ENCODE data around the gene HCFC1. TPM values are rescaled to one million over a fixed set of nuclear protein-coding genes. Genes with fewer than 3 reads are reported as not detected.

HCFC1 gene
- total and polyA plus RNA-seq, 3 donors from 2014 or later = 32.3 to 115 (median 102) TPM

- Histone ChIP-seq H3K27me3 (no peaks in the 10 kb centered on the region), H3K27ac (peak overlapping the region; percentile 45 to 63), H3K4me1 (peaks cover 14% of the 10 kb centered on the region), H3K4me3 (no peak overlapping the region), H3K36me3 (ENCODE audit: low read depth, missing control alignments) (no peaks in the 10 kb centered on the region), H3K9me3 (no peaks in the 10 kb centered on the region)
- DNase-seq = peak; percentile 78
- intact Hi-C loops (cut with DNase I; ENCODE audit: low total_unique reads) = no loop called here
- WGBS, 2 donors = 54% methylated on average over 8 of the region's 17 CpGs; no CpG with 5 or more reads in 1 of the 2 donors
- TF ChIP-seq POLR2A (IDR thresholded peaks at IDR 0.05) (no peak), CTCF (IDR thresholded peaks at IDR 0.05) (no peak)
Measured at GRCh38 chrX:154012336-154012991, 40.8 kb upstream of the HCFC1 start.

- WGBS, 2 donors = 64 to 80% methylated on average over 2 to 18 of the region's 18 CpGs
- H3K36me3 ChIP-seq (ENCODE audit: low read depth, missing control alignments) = no peaks in the 10 kb centered on the region
- peak overlapping the region in 1 of 2 donors; percentile 24 for H3K27ac ChIP-seq
Measured at GRCh38 chrX:154011376-154012335, 40.0 kb upstream of the HCFC1 start.

GRCh38 chrX:154010330-154011087 lies 38.9 kb upstream of the HCFC1 start:
- no peak for TF ChIP-seq CTCF (IDR thresholded peaks at IDR 0.05)
- TF ChIP-seq POLR2A (IDR thresholded peaks at IDR 0.05) = no peak
- WGBS, 2 donors = 64 to 70% methylated on average over 10 to 18 of the region's 18 CpGs
- H3K4me1 ChIP-seq = peaks cover 14% of the 10 kb centered on the region
- H3K4me3 ChIP-seq = no peak overlapping the region
- no peaks in the 10 kb centered on the region for H3K9me3 ChIP-seq
- H3K27me3 ChIP-seq = no peaks in the 10 kb centered on the region
- intact Hi-C loops (cut with DNase I; ENCODE audit: low total_unique reads) = no loop called here
- H3K36me3 ChIP-seq (ENCODE audit: low read depth, missing control alignments) = no peaks in the 10 kb centered on the region
- DNase-seq = peak; percentile 58
- peak overlapping the region in 1 of 2 donors; percentile 24 for H3K27ac ChIP-seq

More at GRCh38 chrX:154011376-154012335, 40.0 kb upstream of the HCFC1 start:
- TF ChIP-seq POLR2A (IDR thresholded peaks at IDR 0.05) (no peak), CTCF (IDR thresholded peaks at IDR 0.05) (no peak)
- Histone ChIP-seq H3K9me3 (no peaks in the 10 kb centered on the region), H3K27me3 (no peaks in the 10 kb centered on the region), H3K4me1 (peaks cover 14% of the 10 kb centered on the region), H3K4me3 (no peak overlapping the region)
- DNase-seq = no peak
- intact Hi-C loops (cut with DNase I; ENCODE audit: low total_unique reads) = no loop called here

- H3K4me1 ChIP-seq = peaks cover 14% of the 10 kb centered on the region
- TF ChIP-seq CTCF (IDR thresholded peaks at IDR 0.05) (no peak), POLR2A (IDR thresholded peaks at IDR 0.05) (no peak)
- no peak overlapping the region for H3K27ac ChIP-seq
- no peaks in the 10 kb centered on the region for H3K36me3 ChIP-seq (ENCODE audit: low read depth, missing control alignments)
- no peaks in the 10 kb centered on the region for H3K27me3 ChIP-seq
- H3K4me3 ChIP-seq = no peak overlapping the region
- intact Hi-C loops (cut with DNase I; ENCODE audit: low total_unique reads) = no loop called here
- DNase-seq = no peak
- H3K9me3 ChIP-seq = no peaks in the 10 kb centered on the region
- WGBS, 2 donors = 66 to 91% methylated on average over 4 of the region's 4 CpGs
Measured at GRCh38 chrX:154008521-154008920, 36.9 kb upstream of the HCFC1 start.

Measured in testis (tissue), 3 donors.